Activated naive CD4-positive, alpha-beta T cell treated with anti-CD3 and anti-CD28 coated beads, Interleukin-2, amount 10 ng/mL, durations not matched to agents 7 days and 5 days (primary cell): ENCODE measurements around the gene GALNTL6.

Experiments
- CTCF ChIA-PET: fragments of 350-600 bp; sonication (Branson Sonifier 250); formaldehyde crosslinking; loops from one replicate; lab custom pipeline; 2021; ENCODE audit warnings: antibody characterized with exemption; lab: Charles Lee
- DNase-seq: peaks from one replicate; pipeline ENCODE4 v3.0.0-alpha.2; 2020
- H3K27ac Mint-ChIP-seq: one replicate; pipeline ENCODE4 v1.8.0; 2021; ENCODE audit warnings: mild to moderate bottlenecking, moderate library complexity, mixed read lengths
- H3K27me3 Mint-ChIP-seq: one replicate; pipeline ENCODE4 v1.8.0; 2021; ENCODE audit warnings: mild to moderate bottlenecking, mixed read lengths
- H3K36me3 Mint-ChIP-seq: one replicate; pipeline ENCODE4 v1.8.0; 2021; ENCODE audit warnings: mixed read lengths
- H3K4me1 Mint-ChIP-seq: one replicate; pipeline ENCODE4 v1.8.0; 2021; ENCODE audit warnings: mixed read lengths
- H3K4me3 Mint-ChIP-seq: one replicate; pipeline ENCODE4 v1.8.0; 2021; ENCODE audit warnings: mild to moderate bottlenecking, moderate library complexity, mixed read lengths
- H3K9me3 Mint-ChIP-seq: one replicate; pipeline ENCODE4 v1.8.0; 2021; ENCODE audit warnings: mixed read lengths

GALNTL6 gene

DNA sequence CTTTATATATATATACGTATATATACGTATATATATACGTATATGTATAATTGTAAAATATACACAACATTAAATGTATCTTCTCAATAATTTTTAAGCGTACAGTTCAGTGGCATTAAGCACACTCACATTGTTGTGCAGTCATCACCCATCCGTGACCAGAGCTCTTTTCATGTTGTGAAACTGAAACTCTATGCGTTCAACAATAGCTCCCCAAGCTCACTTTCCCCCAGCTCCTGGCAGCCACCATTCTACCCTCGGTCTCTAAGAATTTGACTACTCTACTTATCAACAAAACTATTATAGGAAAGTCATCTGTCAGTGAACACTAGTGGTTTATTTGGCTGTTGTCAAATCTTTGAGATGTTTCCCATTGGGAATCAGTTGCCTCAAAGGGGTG, 733.6 kb downstream of the GALNTL6 start:
- Mint-ChIP-seq H3K4me3 (no peak overlapping the region), H3K36me3 (no peaks in the 10 kb centered on the region), H3K27me3 (no peaks in the 10 kb centered on the region), H3K9me3 (peaks cover 2% of the 10 kb centered on the region), H3K4me1 (no peaks in the 10 kb centered on the region), H3K27ac (no peak overlapping the region)
- CTCF ChIA-PET, result no interaction called here
- no peak for DNase-seq

DNA sequence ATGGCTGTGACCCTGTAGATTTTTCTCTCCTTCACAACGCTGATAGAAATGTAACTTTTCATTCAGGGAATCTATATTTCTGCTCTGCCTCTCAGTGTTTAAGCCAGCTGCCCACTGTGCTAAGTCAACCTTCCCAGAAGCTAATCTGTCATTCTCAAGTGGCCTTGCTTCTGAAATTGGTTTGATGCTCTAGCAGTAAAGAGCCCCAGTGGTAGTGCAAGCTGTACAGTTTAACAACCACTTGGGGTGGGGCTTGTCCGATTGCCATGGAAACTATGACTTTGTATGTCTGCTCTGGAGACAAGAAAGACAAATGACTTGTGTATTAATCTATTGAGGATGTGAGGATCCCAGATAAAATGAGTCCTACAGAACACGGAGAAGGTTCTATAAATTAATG, 734.5 kb downstream of the GALNTL6 start:
- H3K27ac Mint-ChIP-seq, result no peak overlapping the region

DNA sequence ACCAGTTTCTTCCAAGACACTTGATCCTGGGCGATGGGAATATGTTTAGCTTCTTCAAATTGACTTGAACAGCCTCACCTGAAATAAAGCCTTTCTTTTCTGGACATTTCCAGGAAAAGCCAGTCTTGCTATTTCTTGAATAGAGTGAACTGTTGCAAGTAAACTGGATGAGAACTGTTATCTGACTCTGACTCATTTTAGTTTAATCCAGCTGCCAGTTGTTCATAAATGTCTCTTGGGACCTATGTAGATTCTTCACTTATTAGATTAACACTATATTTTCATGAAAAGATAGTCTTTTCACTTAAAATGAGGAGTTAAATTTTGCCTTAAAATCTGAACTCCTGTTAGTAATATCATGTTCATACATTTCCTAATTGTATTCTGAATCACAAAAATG, 740.0 kb downstream of the GALNTL6 start:
- Mint-ChIP-seq H3K4me3 (no peak overlapping the region), H3K36me3 (no peaks in the 10 kb centered on the region), H3K4me1 (no peaks in the 10 kb centered on the region), H3K9me3 (peaks cover under 1% of the 10 kb centered on the region), H3K27ac (no peak overlapping the region), H3K27me3 (no peaks in the 10 kb centered on the region)
- DNase-seq, result no peak
- CTCF ChIA-PET, result no interaction called here

More for the DNA sequence above, 734.5 kb downstream of the GALNTL6 start:
- CTCF ChIA-PET, result no interaction called here
- H3K4me3 Mint-ChIP-seq, result no peak overlapping the region
- H3K9me3 Mint-ChIP-seq, result no peaks in the 10 kb centered on the region
- no peak for DNase-seq
- no peaks in the 10 kb centered on the region for H3K4me1 Mint-ChIP-seq
- H3K36me3 Mint-ChIP-seq, result no peaks in the 10 kb centered on the region
- H3K27me3 Mint-ChIP-seq, result no peaks in the 10 kb centered on the region

DNA sequence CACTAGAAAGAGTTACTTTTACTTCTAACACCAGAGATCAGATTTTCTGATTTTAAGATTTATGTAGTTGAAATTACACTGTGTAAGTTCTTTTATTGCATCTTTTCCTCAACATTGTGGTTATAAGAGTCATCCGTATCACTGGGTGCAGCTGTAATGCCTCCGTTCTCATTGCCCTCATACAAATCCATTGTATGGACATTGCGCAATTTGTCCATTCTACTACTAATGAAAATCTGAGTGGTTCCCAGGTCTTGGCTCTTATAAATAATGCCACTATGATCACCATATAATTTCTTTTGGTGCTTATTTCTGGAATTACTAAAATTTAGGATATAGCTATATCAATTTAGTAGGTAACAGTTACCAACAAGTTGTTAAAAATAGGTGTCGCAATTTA, 741.4 kb downstream of the GALNTL6 start:
- Mint-ChIP-seq H3K27ac (no peak overlapping the region), H3K4me1 (no peaks in the 10 kb centered on the region), H3K27me3 (no peaks in the 10 kb centered on the region), H3K4me3 (no peak overlapping the region), H3K36me3 (no peaks in the 10 kb centered on the region), H3K9me3 (peaks cover 1% of the 10 kb centered on the region)
- CTCF ChIA-PET, result interaction anchor here (0.6 kb wide), 1 partner anchor 1555 kb away, joined by 3 read pairs; no protein-coding TSS in a partner anchor
- no peak for DNase-seq

DNA sequence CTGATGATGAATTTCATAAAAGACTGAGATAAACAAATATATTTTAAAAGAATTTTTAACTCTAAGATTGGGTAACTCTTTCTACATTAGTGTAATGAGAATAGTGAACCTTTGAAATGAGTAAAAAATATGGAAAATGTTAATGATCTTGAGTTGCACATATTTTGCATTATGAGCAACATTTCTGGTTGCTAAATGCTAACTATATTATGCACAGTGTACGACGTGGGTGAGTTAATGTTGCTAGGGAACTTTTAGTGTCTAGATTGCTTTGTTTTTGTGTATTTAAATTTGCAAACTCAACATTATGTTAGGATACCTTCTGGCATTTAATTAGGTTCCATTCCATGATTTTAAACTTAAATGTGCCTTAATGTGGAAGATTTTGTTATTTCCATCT, 742.5 kb downstream of the GALNTL6 start:
- Mint-ChIP-seq H3K4me3 (no peak overlapping the region), H3K27me3 (no peaks in the 10 kb centered on the region), H3K36me3 (no peaks in the 10 kb centered on the region), H3K27ac (no peak overlapping the region), H3K9me3 (peaks cover 1% of the 10 kb centered on the region), H3K4me1 (no peaks in the 10 kb centered on the region)
- CTCF ChIA-PET, result no interaction called here
- DNase-seq, result no peak

DNA sequence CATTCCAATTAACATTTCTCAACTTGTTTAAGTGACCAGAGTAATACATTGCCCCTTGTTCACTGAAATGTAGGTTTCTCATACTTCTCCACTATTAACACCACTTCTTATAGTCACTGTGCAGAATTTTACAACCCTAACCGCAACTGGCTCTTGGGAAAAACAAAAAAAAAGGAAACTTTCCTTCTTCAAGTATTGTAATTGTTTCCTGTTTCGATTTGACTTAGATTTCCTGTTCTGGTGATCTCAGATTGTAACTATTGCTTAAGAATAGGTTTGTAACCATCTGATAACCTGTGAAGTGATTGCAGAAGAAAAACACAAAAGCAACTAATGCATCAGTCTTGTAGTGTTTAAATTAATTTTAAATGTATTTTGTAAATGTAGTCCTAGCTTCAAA, 760.7 kb downstream of the GALNTL6 start:
- Mint-ChIP-seq H3K4me1 (no peaks in the 10 kb centered on the region), H3K27ac (no peak overlapping the region), H3K27me3 (no peaks in the 10 kb centered on the region), H3K4me3 (no peak overlapping the region), H3K36me3 (no peaks in the 10 kb centered on the region), H3K9me3 (peaks cover 4% of the 10 kb centered on the region)
- CTCF ChIA-PET, result no interaction called here
- no peak for DNase-seq

DNA sequence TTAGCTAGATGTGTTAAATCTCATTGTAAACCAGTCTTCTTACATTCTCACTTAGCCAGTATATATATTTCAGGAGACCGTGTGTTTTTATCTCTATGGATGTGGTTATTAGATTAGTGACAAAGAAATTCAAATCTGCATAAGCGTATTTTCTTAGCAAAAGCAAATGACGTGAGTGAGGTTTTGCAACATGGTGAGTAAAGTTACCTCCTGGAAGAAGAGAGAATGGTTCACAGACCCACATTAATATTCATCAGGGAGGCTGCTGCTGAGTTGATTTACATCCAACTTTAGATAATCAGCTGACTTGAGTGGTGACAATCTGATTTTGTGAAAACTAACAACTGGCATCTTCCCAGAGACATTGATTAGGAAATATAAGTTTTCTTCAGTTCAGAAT, 765.5 kb downstream of the GALNTL6 start:
- Mint-ChIP-seq H3K27ac (no peak overlapping the region), H3K9me3 (peaks cover 3% of the 10 kb centered on the region), H3K4me1 (no peaks in the 10 kb centered on the region), H3K36me3 (no peaks in the 10 kb centered on the region), H3K27me3 (no peaks in the 10 kb centered on the region), H3K4me3 (no peak overlapping the region)
- CTCF ChIA-PET, result no interaction called here
- no peak for DNase-seq

DNA sequence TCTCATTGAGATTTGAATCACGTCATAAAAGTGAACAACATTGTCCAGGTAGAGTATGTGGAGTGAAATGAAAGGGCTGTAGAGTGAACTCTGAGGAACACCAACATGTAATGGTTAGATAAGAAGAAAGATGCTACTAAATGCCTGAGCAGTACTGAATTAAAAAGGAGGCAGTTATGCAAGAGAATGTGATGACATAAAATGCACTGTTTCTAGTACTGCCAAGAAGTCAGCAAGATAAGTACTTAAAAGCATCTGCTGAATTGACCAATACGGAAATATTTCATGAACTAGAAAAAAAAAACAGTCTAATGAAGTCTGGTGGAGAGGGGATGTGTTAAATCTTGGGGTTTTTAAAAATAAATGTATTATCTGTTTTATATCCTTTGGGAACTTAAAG, 771.6 kb downstream of the GALNTL6 start:
- no peak for DNase-seq
- no peaks in the 10 kb centered on the region for H3K4me1 Mint-ChIP-seq
- CTCF ChIA-PET, result no interaction called here
- H3K36me3 Mint-ChIP-seq, result no peaks in the 10 kb centered on the region
- H3K27me3 Mint-ChIP-seq, result no peaks in the 10 kb centered on the region
- no peak overlapping the region for H3K27ac Mint-ChIP-seq
- peaks cover 11% of the 10 kb centered on the region for H3K9me3 Mint-ChIP-seq
- H3K4me3 Mint-ChIP-seq, result no peak overlapping the region

DNA sequence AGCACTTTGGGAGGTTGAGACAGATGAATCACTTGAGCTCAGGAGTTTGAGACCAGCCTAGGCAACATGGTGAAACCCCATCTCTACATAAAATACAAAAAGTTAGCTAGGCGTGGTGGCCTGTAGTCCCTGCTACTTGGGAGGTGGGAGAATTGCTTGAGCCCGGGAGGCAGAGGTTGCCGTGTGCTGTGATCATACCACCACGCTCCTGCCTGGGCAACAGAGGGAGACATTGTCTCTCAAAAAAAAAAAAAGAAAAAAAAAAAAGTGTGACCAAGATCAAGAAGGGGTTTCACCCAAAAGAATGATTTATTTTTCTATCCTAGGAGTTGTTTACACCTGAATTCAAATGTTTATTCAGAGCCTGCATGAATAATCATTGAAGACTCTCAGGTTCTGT, 783.0 kb downstream of the GALNTL6 start:
- CTCF ChIA-PET, result no interaction called here
- H3K4me3 Mint-ChIP-seq, result no peak overlapping the region

DNA sequence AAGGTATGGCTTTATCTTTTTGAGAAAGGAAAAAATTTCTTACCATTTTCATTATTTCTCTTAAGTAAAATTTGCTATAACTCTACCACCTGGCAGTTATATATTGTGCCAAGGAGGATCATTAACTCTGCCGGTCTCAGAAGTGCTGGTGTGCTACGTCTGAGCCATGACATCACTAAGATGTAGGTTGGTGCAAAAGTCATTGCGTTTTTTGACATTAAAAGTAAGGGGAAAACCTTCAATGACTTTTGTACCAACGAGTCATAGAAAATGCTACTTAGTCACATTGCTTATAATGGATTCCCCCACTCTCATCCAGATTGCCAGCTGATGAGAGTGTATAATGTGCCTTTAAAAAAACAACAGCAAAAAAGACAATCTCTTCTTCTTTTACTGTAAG, 786.4 kb downstream of the GALNTL6 start:
- H3K27ac Mint-ChIP-seq, result no peak overlapping the region
- H3K27me3 Mint-ChIP-seq, result no peaks in the 10 kb centered on the region
- no peaks in the 10 kb centered on the region for H3K4me1 Mint-ChIP-seq
- H3K9me3 Mint-ChIP-seq, result no peaks in the 10 kb centered on the region
- no peak for DNase-seq
- no peak overlapping the region for H3K4me3 Mint-ChIP-seq
- CTCF ChIA-PET, result no interaction called here
- H3K36me3 Mint-ChIP-seq, result no peaks in the 10 kb centered on the region

More for the DNA sequence above, 783.0 kb downstream of the GALNTL6 start:
- DNase-seq, result no peak
- H3K36me3 Mint-ChIP-seq, result no peaks in the 10 kb centered on the region
- H3K27me3 Mint-ChIP-seq, result no peaks in the 10 kb centered on the region
- H3K4me1 Mint-ChIP-seq, result no peaks in the 10 kb centered on the region
- no peak overlapping the region for H3K27ac Mint-ChIP-seq
- H3K9me3 Mint-ChIP-seq, result peaks cover 2% of the 10 kb centered on the region

DNA sequence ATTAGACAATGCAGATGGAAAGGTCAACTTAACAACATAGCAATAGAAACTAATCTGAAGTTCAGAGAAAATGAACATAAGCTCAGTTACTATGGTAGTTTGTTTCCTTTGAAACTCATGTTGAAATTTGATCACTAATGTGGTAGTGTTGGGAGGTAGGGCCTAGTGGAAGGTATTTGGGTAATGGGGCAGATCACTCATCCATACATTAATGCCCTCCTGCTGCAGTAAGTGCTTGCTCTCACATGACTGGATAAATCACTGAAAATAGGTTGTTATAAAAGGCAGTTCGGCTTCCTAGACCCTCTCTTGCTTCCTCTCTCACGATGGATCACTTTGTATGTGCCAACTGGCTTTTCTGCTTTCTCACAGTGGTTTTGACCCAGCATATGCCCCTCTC, 788.0 kb downstream of the GALNTL6 start:
- no peaks in the 10 kb centered on the region for H3K9me3 Mint-ChIP-seq
- no peak overlapping the region for H3K4me3 Mint-ChIP-seq
- H3K36me3 Mint-ChIP-seq, result no peaks in the 10 kb centered on the region
- DNase-seq, result no peak
- H3K27me3 Mint-ChIP-seq, result no peaks in the 10 kb centered on the region
- CTCF ChIA-PET, result interaction anchor here (0.8 kb wide), 1 partner anchor 8 kb away, joined by 5 read pairs; no protein-coding TSS in a partner anchor
- H3K27ac Mint-ChIP-seq, result no peak overlapping the region
- H3K4me1 Mint-ChIP-seq, result no peaks in the 10 kb centered on the region

DNA sequence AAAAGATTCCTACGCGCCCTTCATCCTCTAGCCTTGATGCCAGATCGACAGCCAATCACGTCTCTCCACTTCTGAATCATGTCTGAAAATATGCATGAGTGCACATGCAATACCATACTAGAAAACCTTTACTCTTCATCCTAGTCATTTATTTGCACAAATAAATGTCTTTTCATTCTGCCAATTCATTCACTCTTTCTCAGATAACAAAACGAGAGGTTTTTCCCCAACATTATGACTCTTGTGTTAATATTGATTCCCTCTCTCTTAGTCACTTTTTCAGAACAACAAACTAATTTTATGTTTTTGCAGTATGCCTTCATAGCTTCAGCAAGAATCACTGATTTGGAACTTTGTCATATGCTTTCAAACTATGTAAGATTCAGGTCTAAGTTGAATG, 806.0 kb downstream of the GALNTL6 start:
- Mint-ChIP-seq H3K27ac (no peak overlapping the region), H3K27me3 (no peaks in the 10 kb centered on the region), H3K36me3 (no peaks in the 10 kb centered on the region), H3K9me3 (no peaks in the 10 kb centered on the region), H3K4me1 (no peaks in the 10 kb centered on the region), H3K4me3 (no peak overlapping the region)
- CTCF ChIA-PET, result no interaction called here
- no peak for DNase-seq

DNA sequence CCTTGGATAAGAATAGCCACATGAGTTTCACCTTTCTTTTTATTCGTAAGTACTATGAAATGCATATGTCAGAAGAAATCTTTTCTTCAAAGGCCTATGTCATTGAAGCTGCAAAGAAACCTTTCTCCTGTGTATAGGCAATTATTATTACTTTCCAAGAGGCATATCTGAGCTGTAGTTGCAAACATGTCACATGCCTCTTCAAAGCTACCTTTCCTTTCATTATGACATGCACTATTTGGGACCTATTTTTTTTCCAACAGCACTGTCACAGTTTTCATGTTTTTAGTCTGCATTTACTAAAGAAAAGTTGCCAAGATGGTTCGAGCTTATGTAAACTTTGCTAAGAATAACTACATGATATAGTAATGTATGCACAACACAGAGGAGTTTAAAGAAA, 806.6 kb downstream of the GALNTL6 start:
- no peak for DNase-seq
- CTCF ChIA-PET, result no interaction called here
- H3K9me3 Mint-ChIP-seq, result peaks cover 1% of the 10 kb centered on the region
- no peak overlapping the region for H3K27ac Mint-ChIP-seq
- H3K4me1 Mint-ChIP-seq, result no peaks in the 10 kb centered on the region
- H3K36me3 Mint-ChIP-seq, result no peaks in the 10 kb centered on the region
- no peak overlapping the region for H3K4me3 Mint-ChIP-seq
- no peaks in the 10 kb centered on the region for H3K27me3 Mint-ChIP-seq

DNA sequence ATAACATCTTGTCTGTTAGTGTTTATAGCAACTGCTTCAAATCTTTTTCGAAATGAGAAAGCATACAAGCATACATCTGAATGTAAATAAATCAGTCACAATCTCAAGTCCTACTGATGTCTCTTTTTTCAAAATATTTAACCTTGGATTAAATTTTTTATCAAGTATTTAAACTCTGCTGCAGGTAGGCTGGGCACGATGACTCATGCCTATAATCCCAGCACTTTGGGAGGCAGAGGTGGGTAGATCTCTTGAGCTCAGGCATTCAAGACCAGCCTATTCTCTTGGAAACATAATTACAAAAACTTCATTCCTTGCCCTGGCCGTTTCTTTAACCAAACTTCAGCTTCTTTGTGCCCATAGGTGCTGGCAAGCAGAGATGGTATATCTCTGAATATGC, 815.1 kb downstream of the GALNTL6 start:
- Mint-ChIP-seq H3K9me3 (peaks cover 7% of the 10 kb centered on the region), H3K4me3 (no peak overlapping the region), H3K27ac (no peak overlapping the region), H3K36me3 (no peaks in the 10 kb centered on the region), H3K4me1 (no peaks in the 10 kb centered on the region), H3K27me3 (no peaks in the 10 kb centered on the region)
- DNase-seq, result no peak
- CTCF ChIA-PET, result no interaction called here

DNA sequence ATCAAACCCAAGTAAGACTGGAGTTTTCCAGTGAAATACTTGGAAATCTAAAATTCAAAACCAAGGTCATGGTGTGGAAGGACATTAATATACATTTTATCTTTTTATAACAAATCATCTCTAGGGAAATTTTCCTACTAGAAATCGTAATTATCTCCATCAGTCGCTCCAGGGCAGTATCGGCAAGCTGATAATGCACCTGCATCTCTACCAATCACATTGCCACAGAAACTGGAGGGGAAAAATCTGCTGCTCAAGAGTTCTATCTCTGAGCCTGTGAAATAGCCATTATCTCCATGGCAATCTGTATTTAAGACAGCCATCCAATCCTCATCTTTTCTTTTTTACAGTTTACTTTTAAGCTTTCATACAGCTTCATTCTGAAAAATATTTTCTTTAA, 817.1 kb downstream of the GALNTL6 start:
- H3K4me3 Mint-ChIP-seq, result no peak overlapping the region
- no peaks in the 10 kb centered on the region for H3K36me3 Mint-ChIP-seq
- no peaks in the 10 kb centered on the region for H3K27me3 Mint-ChIP-seq
- no peak for DNase-seq
- no peaks in the 10 kb centered on the region for H3K4me1 Mint-ChIP-seq
- no peak overlapping the region for H3K27ac Mint-ChIP-seq
- H3K9me3 Mint-ChIP-seq, result peaks cover 2% of the 10 kb centered on the region
- CTCF ChIA-PET, result interaction anchor here (0.6 kb wide), 1 partner anchor 40 kb away, joined by 3 read pairs; no protein-coding TSS in a partner anchor

DNA sequence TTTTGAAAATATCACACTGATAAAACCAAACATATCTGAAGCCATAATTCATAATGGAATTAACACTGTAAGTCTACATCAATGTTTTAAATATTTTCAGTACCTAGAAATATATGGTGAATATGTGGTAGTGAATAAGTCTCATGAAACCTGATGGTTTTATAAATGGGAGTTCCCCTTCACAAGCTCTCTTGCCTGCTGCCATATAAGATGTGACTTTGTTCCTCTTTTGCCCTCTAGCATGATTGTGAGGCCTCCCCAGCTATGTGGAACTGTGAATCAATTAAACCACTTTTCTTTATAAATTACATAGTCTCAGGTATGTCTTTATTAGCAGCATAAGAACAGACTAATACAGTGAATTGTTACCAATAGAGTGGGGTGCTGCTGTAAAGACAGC, 818.6 kb downstream of the GALNTL6 start:
- Mint-ChIP-seq H3K4me1 (no peaks in the 10 kb centered on the region), H3K36me3 (no peaks in the 10 kb centered on the region), H3K27me3 (no peaks in the 10 kb centered on the region), H3K9me3 (peaks cover 2% of the 10 kb centered on the region), H3K4me3 (no peak overlapping the region), H3K27ac (no peak overlapping the region)
- no peak for DNase-seq
- CTCF ChIA-PET, result no interaction called here
